IMR-90 (cell line): ENCODE results near the gene EDDM13.

Experiments used
- CEBPB ChIP-seq: IDR thresholded peaks from 2 replicates; pipeline ENCODE4 v1.6.1; 2012; ENCODE audit warnings: low read depth, low read length, improper control_type of control experiment
- NFE2L2 ChIP-seq: fragments of 150-350 bp; IDR thresholded peaks from 2 replicates; pipeline ENCODE4 v1.6.1; 2016; ENCODE audit warnings: low read depth, mild to moderate bottlenecking, low read length
- POLR2A ChIP-seq: IDR thresholded peaks from 2 replicates; pipeline ENCODE4 v1.6.1; 2012; ENCODE audit warnings: mild to moderate bottlenecking, low read depth, low read length
- RFX5 ChIP-seq: IDR thresholded peaks from 2 replicates; pipeline ENCODE4 v1.8.0; 2012; ENCODE audit warnings: low read depth, mild to moderate bottlenecking, low read length, moderate library complexity
- TF ChIP-seq, protein P1 (sequence below): conservative IDR thresholded peaks from 2 replicates; pipeline ENCODE4 v1.5.1; 2012; ENCODE audit warnings: mild to moderate bottlenecking, low read depth, low read length, improper control_type of control experiment
- TF ChIP-seq, protein P2 (sequence below): fragments of 150-350 bp; IDR thresholded peaks from 2 replicates; pipeline ENCODE4 v1.6.1; 2017; ENCODE audit warnings: mild to moderate bottlenecking, antibody characterized with exemption, low read length, low read depth

DNA sequence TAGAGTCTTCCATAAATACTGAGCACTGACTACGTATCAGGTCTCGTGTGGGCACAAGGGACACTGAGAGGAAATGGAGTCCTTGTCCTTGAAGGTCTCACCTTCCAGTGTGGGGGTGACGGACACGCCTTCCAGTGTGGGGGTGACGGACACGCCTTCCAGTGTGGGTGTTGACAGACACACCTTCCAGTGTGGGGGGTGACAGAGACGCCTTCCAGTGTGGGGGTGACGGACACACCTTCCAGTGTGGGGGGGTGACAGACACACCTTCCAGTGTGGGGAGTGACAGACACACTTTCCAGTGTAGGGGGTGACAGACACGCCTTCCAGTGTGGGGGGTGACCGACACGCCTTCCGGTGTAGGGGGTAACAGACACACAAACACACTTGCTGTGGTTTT is 14.3 kb upstream of the EDDM13 start:
- TF ChIP-seq, protein P1, sequence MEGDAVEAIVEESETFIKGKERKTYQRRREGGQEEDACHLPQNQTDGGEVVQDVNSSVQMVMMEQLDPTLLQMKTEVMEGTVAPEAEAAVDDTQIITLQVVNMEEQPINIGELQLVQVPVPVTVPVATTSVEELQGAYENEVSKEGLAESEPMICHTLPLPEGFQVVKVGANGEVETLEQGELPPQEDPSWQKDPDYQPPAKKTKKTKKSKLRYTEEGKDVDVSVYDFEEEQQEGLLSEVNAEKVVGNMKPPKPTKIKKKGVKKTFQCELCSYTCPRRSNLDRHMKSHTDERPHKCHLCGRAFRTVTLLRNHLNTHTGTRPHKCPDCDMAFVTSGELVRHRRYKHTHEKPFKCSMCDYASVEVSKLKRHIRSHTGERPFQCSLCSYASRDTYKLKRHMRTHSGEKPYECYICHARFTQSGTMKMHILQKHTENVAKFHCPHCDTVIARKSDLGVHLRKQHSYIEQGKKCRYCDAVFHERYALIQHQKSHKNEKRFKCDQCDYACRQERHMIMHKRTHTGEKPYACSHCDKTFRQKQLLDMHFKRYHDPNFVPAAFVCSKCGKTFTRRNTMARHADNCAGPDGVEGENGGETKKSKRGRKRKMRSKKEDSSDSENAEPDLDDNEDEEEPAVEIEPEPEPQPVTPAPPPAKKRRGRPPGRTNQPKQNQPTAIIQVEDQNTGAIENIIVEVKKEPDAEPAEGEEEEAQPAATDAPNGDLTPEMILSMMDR = no peak
- TF ChIP-seq NFE2L2 (no peak), POLR2A (no peak), RFX5 (no peak), CEBPB (no peak)
- TF ChIP-seq, protein P2, sequence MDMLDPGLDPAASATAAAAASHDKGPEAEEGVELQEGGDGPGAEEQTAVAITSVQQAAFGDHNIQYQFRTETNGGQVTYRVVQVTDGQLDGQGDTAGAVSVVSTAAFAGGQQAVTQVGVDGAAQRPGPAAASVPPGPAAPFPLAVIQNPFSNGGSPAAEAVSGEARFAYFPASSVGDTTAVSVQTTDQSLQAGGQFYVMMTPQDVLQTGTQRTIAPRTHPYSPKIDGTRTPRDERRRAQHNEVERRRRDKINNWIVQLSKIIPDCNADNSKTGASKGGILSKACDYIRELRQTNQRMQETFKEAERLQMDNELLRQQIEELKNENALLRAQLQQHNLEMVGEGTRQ = no peak
